AG04450 (cell line): Measurements from ENCODE around the gene GET4. TPM values are rescaled to one million over a fixed set of nuclear protein-coding genes. Genes with fewer than 3 reads are reported as not detected.

Source experiments
- CTCF ChIA-PET: fragments of 300-600, 350-600 bp; formaldehyde crosslinking; extraction: SDS; loops from one replicate; lab custom pipeline; 2022; ENCODE audit warnings: antibody characterized with exemption, inconsistent platforms; lab: Charles Lee
- POLR2A ChIA-PET: fragments of 350-600 bp; formaldehyde crosslinking; extraction: SDS; loops from one replicate; lab custom pipeline; 2021; ENCODE audit warnings: antibody characterized with exemption, inconsistent platforms; lab: Yijun Ruan, JAX
- DNase-seq: peaks from one replicate; pipeline ENCODE4 v3.0.0-alpha.2; 2011; ENCODE audit warnings: low read depth, low spot score
- H3K27ac ChIP-seq: one replicate; pipeline ENCODE4 v1.5.1; 2012; ENCODE audit warnings: low read depth, low read length, control low read depth
- H3K27me3 ChIP-seq: one replicate; pipeline ENCODE4 v1.6.0; 2012; ENCODE audit warnings: low read length; ENCODE audit not compliant: control insufficient read depth, insufficient read depth
- H3K4me3 ChIP-seq: 2 replicates; pipeline ENCODE4 v1.5.1; 2011; ENCODE audit warnings: mild to moderate bottlenecking, low read depth, low read length, control low read depth
- H3K9me3 ChIP-seq: 2 replicates; pipeline ENCODE4 v1.5.1; 2012; ENCODE audit warnings: low read length; ENCODE audit not compliant: control insufficient read depth, insufficient read depth
- CTCF ChIP-seq: IDR thresholded peaks from 2 replicates; pipeline ENCODE4 v1.5.1; 2011; ENCODE audit warnings: low read depth, low read length, control low read depth, inconsistent platforms
- polyA plus RNA-seq: library from polyadenylated mRNA; depleted of rRNA; stranded (reverse); fragments of >200 nt; gene quantifications from 2 replicates; pipeline ENCODE4 v1.2.3, GENCODE V29; 2011

GET4 gene
- polyA plus RNA-seq, 1 experiment: 13.9 TPM

- ChIA-PET POLR2A (no interaction called here), CTCF (no interaction called here)
- no peak for DNase-seq
- Histone ChIP-seq H3K4me3 (no peak overlapping the region), H3K27ac (no peak overlapping the region), H3K27me3 (no peaks in the 10 kb centered on the region), H3K9me3 (peaks cover 24% of the 10 kb centered on the region; the same call in 1 of the 2 replicates)
- no peak for TF ChIP-seq CTCF
These were observed 15.5 kb downstream of the GET4 start for GRCh38 chr7:891805-892204.

- ChIA-PET CTCF (interaction anchor here (0.6 kb wide), 1 partner anchor 520 kb away, joined by 3 read pairs; no protein-coding TSS in a partner anchor), POLR2A (interaction anchor here (0.8 kb wide), 1 partner anchor 13 kb away, joined by 3 read pairs; no protein-coding TSS in a partner anchor)
- Histone ChIP-seq H3K27ac (no peak overlapping the region), H3K4me3 (no peak overlapping the region), H3K9me3 (peaks cover 24% of the 10 kb centered on the region; the same call in 1 of the 2 replicates), H3K27me3 (no peaks in the 10 kb centered on the region)
- DNase-seq: no peak
- no peak for TF ChIP-seq CTCF
These were observed 16.6 kb downstream of the GET4 start for GRCh38 chr7:892648-893593.

- no peaks in the 10 kb centered on the region for H3K27me3 ChIP-seq
- H3K4me3 ChIP-seq: no peak overlapping the region
- H3K9me3 ChIP-seq: peaks cover 24% of the 10 kb centered on the region; the same call in 1 of the 2 replicates
- no peak for TF ChIP-seq CTCF
- ChIA-PET POLR2A (no interaction called here), CTCF (no interaction called here)
- no peak for DNase-seq
- H3K27ac ChIP-seq: no peak overlapping the region
These were observed 17.3 kb downstream of the GET4 start for GRCh38 chr7:893686-894085.

GRCh38 chr7:894164-894867, 18.0 kb downstream of the GET4 start:
- ChIA-PET POLR2A (no interaction called here), CTCF (no interaction called here)
- DNase-seq: no peak
- peaks cover 24% of the 10 kb centered on the region; the same call in 1 of the 2 replicates for H3K9me3 ChIP-seq
- H3K4me3 ChIP-seq: no peak overlapping the region
- no peak overlapping the region for H3K27ac ChIP-seq
- no peaks in the 10 kb centered on the region for H3K27me3 ChIP-seq
- TF ChIP-seq CTCF: no peak
